HG03280 (cell line): Measurements from ENCODE around the gene CHRM5.

Source experiments
- ATAC-seq: cut with Tn5 transposase; IDR thresholded peaks from one replicate; pipeline ENCODE4 v1.9.1; 2021; ENCODE audit warnings: mild to moderate bottlenecking, moderate library complexity; ENCODE audit not compliant: unreplicated experiment

Gene CHRM5

DNA sequence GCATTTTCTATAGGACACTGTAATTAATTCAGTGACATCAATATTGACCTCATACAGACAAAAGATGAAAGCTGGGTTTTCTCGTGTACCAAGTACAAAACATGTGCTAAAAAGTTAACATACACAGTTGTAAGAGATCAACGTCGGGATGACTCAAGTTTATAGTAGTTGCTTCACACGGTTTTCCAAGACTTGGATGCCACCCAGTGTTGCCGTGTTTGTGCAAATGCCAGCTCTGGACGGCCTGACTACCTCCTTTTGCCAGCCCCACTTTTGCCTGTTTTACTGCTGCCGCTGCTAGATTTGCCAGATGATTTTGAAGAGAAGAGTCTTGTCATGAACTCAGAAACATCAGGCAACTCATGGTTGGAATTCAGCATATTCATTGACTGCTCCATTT, 115.8 kb downstream of the CHRM5 start:
- no peak for ATAC-seq

- ATAC-seq, result no peak
These were observed 117.4 kb downstream of the CHRM5 start for GRCh38 chr15:34085746-34086145.

- ATAC-seq, result no peak
These were observed 131.6 kb downstream of the CHRM5 start for GRCh38 chr15:34099914-34100313.

DNA sequence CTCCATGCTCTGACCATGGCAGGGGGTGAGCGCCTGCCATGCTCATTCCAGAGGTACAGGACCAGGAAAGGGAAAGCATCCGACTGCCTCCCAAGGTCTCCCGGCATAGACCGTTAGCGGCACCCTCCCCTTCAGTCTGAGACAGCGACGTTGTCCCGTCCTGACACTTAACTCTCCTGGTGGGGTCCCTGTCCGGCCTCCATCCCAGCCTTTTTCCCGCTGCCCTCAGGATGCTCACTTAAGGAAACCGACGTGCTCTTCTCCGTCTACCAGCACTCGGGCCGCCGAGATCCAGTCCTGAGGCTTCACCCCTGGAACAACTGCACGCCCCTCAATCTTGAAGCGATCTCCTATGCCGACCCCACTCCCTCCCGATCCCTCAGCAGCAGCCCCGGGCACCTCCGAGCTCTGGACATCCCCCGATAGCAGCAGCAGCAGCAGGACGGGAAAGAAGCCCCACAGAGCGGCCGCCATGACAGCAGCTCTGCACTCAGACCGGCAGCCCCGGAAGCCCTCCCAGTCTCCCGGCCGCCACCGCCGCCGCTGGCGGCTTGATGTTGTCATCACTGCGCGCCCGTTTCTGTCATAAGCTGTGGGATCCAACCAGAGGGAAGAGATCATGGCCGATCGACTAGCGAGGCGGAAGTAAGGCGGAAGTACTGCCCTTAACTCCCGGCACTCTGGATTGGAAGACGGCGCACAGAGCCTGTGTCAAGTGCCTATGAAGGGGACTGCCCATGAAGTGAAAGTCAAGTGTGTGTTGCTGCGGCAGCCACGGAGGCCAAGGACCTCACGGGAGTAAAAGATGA, 133.3 kb downstream of the CHRM5 start, which contains the start of the genes EMC7 and PGBD4:
EMC7 (minus strand) TSS at position 497 of the 809 bp plus-strand sequence; CDS start at position 474, 23 bp downstream.
PGBD4 (plus strand) TSS at position 718 of the 809 bp plus-strand sequence. CDS start 449 bp downstream, outside the sequence.
- ATAC-seq, result peak; percentile 99

- ATAC-seq, result peak; percentile 13
These were observed 134.1 kb downstream of the CHRM5 start for GRCh38 chr15:34102175-34102925.

GRCh38 chr15:34106423-34106822, 138.1 kb downstream of the CHRM5 start:
- ATAC-seq, result no peak

DNA sequence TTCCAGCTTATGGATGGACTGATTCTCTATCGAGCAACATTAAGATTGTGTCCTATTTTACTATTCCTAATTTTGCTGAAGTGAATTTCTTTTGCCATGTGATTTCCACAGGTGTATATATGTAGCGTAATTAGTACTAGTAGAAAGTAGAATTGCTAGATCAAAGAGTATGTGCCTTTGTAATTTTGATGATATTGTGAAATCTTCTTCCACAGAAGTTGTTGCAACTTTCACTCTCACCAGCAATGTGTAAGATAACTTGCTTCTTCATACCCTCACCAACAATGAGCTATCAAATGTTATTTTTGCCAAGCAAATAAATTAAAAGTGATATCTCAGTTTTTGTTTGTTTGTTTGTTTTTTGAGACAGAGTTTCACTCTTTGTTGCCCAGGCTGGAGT, 139.0 kb downstream of the CHRM5 start:
- no peak for ATAC-seq

DNA sequence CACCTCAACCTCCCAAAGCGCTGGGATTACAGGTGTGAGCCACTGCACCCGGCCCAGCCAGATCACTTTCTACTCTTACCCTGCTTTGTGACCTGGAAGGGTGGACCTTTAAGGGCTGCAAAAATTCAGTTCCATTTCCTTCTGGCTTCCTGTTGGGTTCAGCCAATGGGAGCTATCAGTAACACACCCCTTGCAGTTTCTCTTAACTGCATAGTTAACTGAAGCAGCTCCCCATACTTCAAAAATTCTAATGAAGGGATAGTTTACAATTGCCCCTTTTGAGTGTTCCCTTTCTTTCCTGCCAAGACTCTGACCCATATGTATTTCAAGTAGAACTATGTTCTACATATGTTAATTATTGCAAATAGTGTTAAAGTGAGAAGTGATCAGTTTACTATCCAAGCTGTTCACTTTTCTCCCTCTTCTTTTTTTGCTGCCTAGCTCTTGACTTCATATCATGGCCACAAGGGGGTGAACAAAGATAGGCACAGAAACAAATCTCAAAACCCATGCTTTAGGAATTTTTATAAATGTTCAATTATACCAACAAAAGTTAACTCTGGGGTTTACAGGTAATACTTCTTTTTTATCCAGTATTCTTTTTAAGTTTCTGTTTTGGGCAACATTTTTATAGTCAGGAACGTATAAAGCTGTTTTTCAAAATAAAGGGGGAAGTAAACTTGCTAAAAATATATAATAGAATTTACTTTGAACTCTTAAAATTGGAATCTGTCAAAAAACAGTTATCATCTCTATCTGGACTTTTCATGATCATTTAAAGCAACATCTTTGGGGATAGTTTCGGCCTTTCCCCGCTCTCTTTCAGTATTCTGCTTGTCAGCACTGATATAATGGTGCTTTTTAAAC, 141.7 kb downstream of the CHRM5 start:
- no peak for ATAC-seq

GRCh38 chr15:34111488-34111887, 143.2 kb downstream of the CHRM5 start:
- no peak for ATAC-seq

DNA sequence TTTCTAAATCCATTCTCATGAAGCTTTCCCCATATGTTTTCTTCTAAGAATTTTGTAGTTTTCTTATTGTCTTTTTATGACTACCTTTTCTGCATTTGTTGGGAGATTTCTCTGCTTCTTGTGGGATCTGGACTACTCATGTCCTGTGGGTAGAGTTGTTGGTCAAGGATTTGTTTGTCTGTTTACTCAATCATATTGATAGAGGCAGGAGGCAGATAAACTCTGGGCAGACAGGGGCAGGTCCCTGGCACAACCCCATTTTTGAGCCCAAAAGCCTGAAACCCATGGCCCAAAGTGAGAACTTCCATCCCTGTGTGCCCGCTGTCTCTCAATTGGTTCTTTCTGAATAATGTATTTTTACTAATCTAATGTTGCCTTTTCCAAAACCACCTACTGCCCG, 145.9 kb downstream of the CHRM5 start:
- ATAC-seq, result no peak

- ATAC-seq, result no peak
These were observed 146.4 kb downstream of the CHRM5 start for GRCh38 chr15:34114739-34115138.

- ATAC-seq, result no peak
These were observed 148.3 kb downstream of the CHRM5 start for GRCh38 chr15:34116620-34117019.
